ENCODE data around the gene SIRPG. TPM values are rescaled to one million over a fixed set of nuclear protein-coding genes. Genes with fewer than 3 reads are reported as not detected.

SIRPG gene
- polyA plus RNA-seq, 3 donors = 0.15 to 0.52 (median 0.51) TPM

GRCh38 chr20:1702328-1702727 is 44.7 kb upstream of the SIRPG start:
- H3K4me2 ChIP-seq (replicated peaks; ENCODE audit: extremely low read depth, low read length, poor library complexity, severe bottlenecking) = peak overlapping the region; percentile 51
- H3K36me3 ChIP-seq (replicated peaks in 1 of 2; ENCODE audit: control insufficient read depth in 1 of 2, insufficient read depth in 2 of 2, low read length in 2 of 2) = no peaks in the 10 kb centered on the region
- H3K27me3 ChIP-seq (ENCODE audit: control insufficient read depth in 2 of 2, insufficient read depth in 2 of 2, low read length in 2 of 2) = no peaks in the 10 kb centered on the region
- Mint-ChIP-seq H3K4me3 (peak overlapping the region in 1 of 2 donors; percentile 76), H3K27ac (peak overlapping the region; percentile 76 to 91 (median 87)), H3K4me1 (peaks cover 39% of the 10 kb centered on the region), H3K27me3 (ENCODE audit: low read depth in 3 of 3) (peaks cover 1 to 15% (median 10%) of the 10 kb centered on the region in 3 donors), H3K36me3 (peaks cover 0 to 6% of the 10 kb centered on the region in 2 donors), H3K9me3 (peaks cover 0 to 3% (median 0%) of the 10 kb centered on the region in 7 donors)
- WGBS (ENCODE audit: insufficient coverage) = no CpG with 5 or more reads among the region's 2 CpGs
- H3K4me1 ChIP-seq (ENCODE audit: control insufficient read depth in 1 of 2, insufficient read depth in 2 of 2, low read length in 2 of 2) = peaks cover 22 to 35% of the 10 kb centered on the region in 2 donors
- DNase-seq = peak; percentile 70 to 78 (median 70)
- no peak overlapping the region for H3K9ac ChIP-seq (ENCODE audit: insufficient read depth, low read length, poor library complexity, severe bottlenecking)
- H2AFZ ChIP-seq (ENCODE audit: insufficient read depth, low read depth, low read length, poor library complexity, severe bottlenecking) = no peak overlapping the region
- H3K4me3 ChIP-seq (replicated peaks in 1 of 3; ENCODE audit: low read depth in 2 of 3, low read length in 3 of 3) = peak overlapping the region in 1 of 3 experiments; percentile 15
- no peaks in the 10 kb centered on the region for H3K79me2 ChIP-seq (ENCODE audit: insufficient read depth, low read length)
- H3K27ac ChIP-seq (ENCODE audit: low read depth in 1 of 2, low read length in 2 of 2) = peak overlapping the region in 1 of 2 donors; percentile 62
- intact Hi-C loops (cut with micrococcal nuclease) = no loop called here
- no peaks in the 10 kb centered on the region for H3K9me3 ChIP-seq (replicated peaks in 1 of 2; ENCODE audit: control insufficient read depth in 1 of 2, insufficient read depth in 1 of 2, low read length in 2 of 2)
- TF ChIP-seq, protein P1, sequence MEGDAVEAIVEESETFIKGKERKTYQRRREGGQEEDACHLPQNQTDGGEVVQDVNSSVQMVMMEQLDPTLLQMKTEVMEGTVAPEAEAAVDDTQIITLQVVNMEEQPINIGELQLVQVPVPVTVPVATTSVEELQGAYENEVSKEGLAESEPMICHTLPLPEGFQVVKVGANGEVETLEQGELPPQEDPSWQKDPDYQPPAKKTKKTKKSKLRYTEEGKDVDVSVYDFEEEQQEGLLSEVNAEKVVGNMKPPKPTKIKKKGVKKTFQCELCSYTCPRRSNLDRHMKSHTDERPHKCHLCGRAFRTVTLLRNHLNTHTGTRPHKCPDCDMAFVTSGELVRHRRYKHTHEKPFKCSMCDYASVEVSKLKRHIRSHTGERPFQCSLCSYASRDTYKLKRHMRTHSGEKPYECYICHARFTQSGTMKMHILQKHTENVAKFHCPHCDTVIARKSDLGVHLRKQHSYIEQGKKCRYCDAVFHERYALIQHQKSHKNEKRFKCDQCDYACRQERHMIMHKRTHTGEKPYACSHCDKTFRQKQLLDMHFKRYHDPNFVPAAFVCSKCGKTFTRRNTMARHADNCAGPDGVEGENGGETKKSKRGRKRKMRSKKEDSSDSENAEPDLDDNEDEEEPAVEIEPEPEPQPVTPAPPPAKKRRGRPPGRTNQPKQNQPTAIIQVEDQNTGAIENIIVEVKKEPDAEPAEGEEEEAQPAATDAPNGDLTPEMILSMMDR (IDR thresholded peaks at IDR 0.05) = no peak
- H4K20me1 ChIP-seq (ENCODE audit: insufficient read depth, low read length) = no peaks in the 10 kb centered on the region

GRCh38 chr20:1700990-1701389 is 43.4 kb upstream of the SIRPG start:
- no peaks in the 10 kb centered on the region for H3K27me3 ChIP-seq (ENCODE audit: control insufficient read depth in 2 of 2, insufficient read depth in 2 of 2, low read length in 2 of 2)
- Mint-ChIP-seq H3K4me3 (no peak overlapping the region), H3K27me3 (ENCODE audit: low read depth in 3 of 3) (peaks cover 0 to 18% (median 12%) of the 10 kb centered on the region in 3 donors), H3K27ac (peak overlapping the region in 1 of 7 donors; percentile 34), H3K36me3 (peaks cover 0 to 6% of the 10 kb centered on the region in 2 donors), H3K4me1 (peaks cover 31% of the 10 kb centered on the region), H3K9me3 (peaks cover 0 to 3% (median 0%) of the 10 kb centered on the region in 7 donors)
- H3K4me3 ChIP-seq (replicated peaks in 1 of 3; ENCODE audit: low read depth in 2 of 3, low read length in 3 of 3) = no peak overlapping the region
- 100% methylated on average over 1 of the region's 1 CpG for WGBS (ENCODE audit: insufficient coverage)
- no peak overlapping the region for H2AFZ ChIP-seq (ENCODE audit: insufficient read depth, low read depth, low read length, poor library complexity, severe bottlenecking)
- H3K4me1 ChIP-seq (ENCODE audit: control insufficient read depth in 1 of 2, insufficient read depth in 2 of 2, low read length in 2 of 2) = peaks cover 22 to 33% of the 10 kb centered on the region in 2 donors
- DNase-seq = no peak
- no peak overlapping the region for H3K27ac ChIP-seq (ENCODE audit: low read depth in 1 of 2, low read length in 2 of 2)
- TF ChIP-seq, protein P1 (IDR thresholded peaks at IDR 0.05) = no peak
- H3K9ac ChIP-seq (ENCODE audit: insufficient read depth, low read length, poor library complexity, severe bottlenecking) = no peak overlapping the region
- H3K4me2 ChIP-seq (replicated peaks; ENCODE audit: extremely low read depth, low read length, poor library complexity, severe bottlenecking) = no peak overlapping the region
- no peaks in the 10 kb centered on the region for H3K36me3 ChIP-seq (replicated peaks in 1 of 2; ENCODE audit: control insufficient read depth in 1 of 2, insufficient read depth in 2 of 2, low read length in 2 of 2)
- no peaks in the 10 kb centered on the region for H3K79me2 ChIP-seq (ENCODE audit: insufficient read depth, low read length)
- H3K9me3 ChIP-seq (replicated peaks in 1 of 2; ENCODE audit: control insufficient read depth in 1 of 2, insufficient read depth in 1 of 2, low read length in 2 of 2) = no peaks in the 10 kb centered on the region
- H4K20me1 ChIP-seq (ENCODE audit: insufficient read depth, low read length) = no peaks in the 10 kb centered on the region
- intact Hi-C loops (cut with micrococcal nuclease) = no loop called here
